IMR-90 (cell line): ENCODE data around the gene C2CD4D. TPM values are rescaled to one million over a fixed set of nuclear protein-coding genes. Genes with fewer than 3 reads are reported as not detected.

Source experiments
- ATAC-seq: fragments of 200-7000 bp; cut with Tn5 transposase; 2 replicates; pipeline ENCODE4 v1.9.1; 2020; ENCODE audit warnings: low read depth, mild to moderate bottlenecking, moderate library complexity
- BruUV-seq: library from RNA; stranded (reverse); fragments of 400-500 nt; replicated peaks from 2 replicates; lab custom pipeline; 2021; lab: Mats Ljungman, UMichigan
- CTCF ChIA-PET: fragments of 300-600 bp; formaldehyde crosslinking; extraction: SDS; loops from one replicate; lab custom pipeline; 2021; ENCODE audit warnings: antibody characterized with exemption; lab: Yijun Ruan, JAX
- POLR2A ChIA-PET: fragments of 300-600 bp; sonication (Branson Sonifier 250); formaldehyde crosslinking; loops from one replicate; lab custom pipeline; 2022; ENCODE audit warnings: antibody characterized with exemption; ENCODE audit not compliant: unreplicated experiment; lab: Charles Lee
- DNase-seq: peaks from one replicate; pipeline ENCODE4 v3.0.0; 2013
- H2AFZ ChIP-seq: replicated peaks from 2 replicates; pipeline ENCODE3; 2013; ENCODE audit warnings: low read length, mild to moderate bottlenecking; ENCODE audit not compliant: poor library complexity
- H2AK5ac ChIP-seq: 2 replicates; pipeline ENCODE4 v1.6.1; 2013; ENCODE audit warnings: low read depth, low read length, inconsistent platforms
- H2AK9ac ChIP-seq: replicated peaks from 2 replicates; pipeline ENCODE3; 2013; ENCODE audit warnings: mild to moderate bottlenecking, low read depth, low read length, moderate library complexity; ENCODE audit not compliant: poor library complexity
- H2BK120ac ChIP-seq: 2 replicates; pipeline ENCODE4 v1.6.1; 2013; ENCODE audit warnings: low read depth, low read length, inconsistent platforms
- H2BK15ac ChIP-seq: 3 replicates; pipeline ENCODE4 v1.6.1; 2013; ENCODE audit warnings: low read depth, low read length, inconsistent platforms
- H2BK20ac ChIP-seq: 2 replicates; pipeline ENCODE4 v1.6.1; 2013; ENCODE audit warnings: low read depth, mild to moderate bottlenecking, inconsistent platforms, low read length, moderate library complexity
- H2BK5ac ChIP-seq: 2 replicates; pipeline ENCODE4 v1.6.1; 2013; ENCODE audit warnings: mild to moderate bottlenecking, low read depth, low read length, inconsistent platforms; ENCODE audit not compliant: poor library complexity, severe bottlenecking
- H3K14ac ChIP-seq: replicated peaks from 2 replicates; pipeline ENCODE4 v1.6.1; 2013; ENCODE audit warnings: low read depth, low read length, inconsistent platforms
- H3K18ac ChIP-seq: 2 replicates; pipeline ENCODE4 v1.6.1; 2013; ENCODE audit warnings: low read depth, low read length, control low read depth
- H3K23ac ChIP-seq: 2 replicates; pipeline ENCODE4 v1.6.1; 2013; ENCODE audit warnings: low read depth, low read length, inconsistent platforms
- H3K27ac ChIP-seq: 2 replicates; pipeline ENCODE4 v1.5.1; 2013; ENCODE audit warnings: mild to moderate bottlenecking, control low read depth, low read length; ENCODE audit not compliant: insufficient read depth
- H3K27me3 ChIP-seq: 2 replicates; pipeline ENCODE4 v1.6.1; 2013; ENCODE audit warnings: low read length; ENCODE audit not compliant: control insufficient read depth, insufficient read depth
- H3K36me3 ChIP-seq: 2 replicates; pipeline ENCODE4 v1.6.1; 2013; ENCODE audit warnings: low read length, mixed read lengths; ENCODE audit not compliant: control insufficient read depth, insufficient read depth
- H3K4ac ChIP-seq: 2 replicates; pipeline ENCODE4 v1.6.1; 2013; ENCODE audit warnings: low read depth, low read length, inconsistent platforms
- H3K4me1 ChIP-seq: 2 replicates; pipeline ENCODE4 v1.6.1; 2013; ENCODE audit warnings: low read length, mixed read lengths; ENCODE audit not compliant: control insufficient read depth, insufficient read depth
- H3K4me2 ChIP-seq: 2 replicates; pipeline ENCODE4 v1.6.1; 2013; ENCODE audit warnings: low read depth, mild to moderate bottlenecking, control low read depth, low read length, moderate library complexity
- H3K4me3 ChIP-seq: 2 replicates; pipeline ENCODE4 v1.5.1; 2013; ENCODE audit warnings: low read depth, mild to moderate bottlenecking, control low read depth, low read length, moderate library complexity; ENCODE audit not compliant: insufficient read depth
- H3K56ac ChIP-seq: 2 replicates; pipeline ENCODE4 v1.6.1; 2013; ENCODE audit warnings: low read length, inconsistent platforms; ENCODE audit not compliant: insufficient read depth; ENCODE audit errors: extremely low read depth
- H3K79me1 ChIP-seq, 2 experiments: 2 replicates each; pipeline ENCODE4 v1.6.1; 2013; ENCODE audit warnings: low read length in 2 of 2, inconsistent platforms in 1 of 2, low read depth in 1 of 2
- H3K9ac ChIP-seq: 2 replicates; pipeline ENCODE4 v1.6.1; 2013; ENCODE audit warnings: low read depth, low read length, control low read depth
- H3K9me1 ChIP-seq: 2 replicates; pipeline ENCODE4 v1.6.1; 2013; ENCODE audit warnings: low read length, inconsistent platforms; ENCODE audit not compliant: insufficient read depth
- H3K9me3 ChIP-seq: 2 replicates; pipeline ENCODE4 v1.6.1; 2013; ENCODE audit warnings: low read length; ENCODE audit not compliant: control insufficient read depth, insufficient read depth
- H4K20me1 ChIP-seq: 2 replicates; pipeline ENCODE4 v1.6.1; 2013; ENCODE audit warnings: low read length, inconsistent platforms; ENCODE audit not compliant: insufficient read depth
- H4K5ac ChIP-seq: 2 replicates; pipeline ENCODE4 v1.6.1; 2013; ENCODE audit warnings: mild to moderate bottlenecking, low read depth, low read length, control low read depth
- H4K8ac ChIP-seq, 2 experiments: 2 replicates each; pipeline ENCODE4 v1.6.1; 2013; ENCODE audit warnings: low read depth in 2 of 2, low read length in 2 of 2, control low read depth in 1 of 2, inconsistent platforms in 1 of 2
- H4K91ac ChIP-seq: 2 replicates; pipeline ENCODE4 v1.6.1; 2013; ENCODE audit warnings: low read depth, low read length, inconsistent platforms; ENCODE audit not compliant: insufficient read depth
- BHLHE40 ChIP-seq: fragments of 150-350 bp; IDR thresholded peaks from 2 replicates; pipeline ENCODE4 v1.6.1; 2016; ENCODE audit warnings: mild to moderate bottlenecking, low read depth, low read length
- CEBPB ChIP-seq: IDR thresholded peaks from 2 replicates; pipeline ENCODE4 v1.6.1; 2012; ENCODE audit warnings: low read depth, low read length, improper control_type of control experiment
- MAFK ChIP-seq: IDR thresholded peaks from 2 replicates; pipeline ENCODE4 v1.6.1; 2012; ENCODE audit warnings: low read depth, low read length, improper control_type of control experiment
- MAZ ChIP-seq: IDR thresholded peaks from 2 replicates; pipeline ENCODE4 v1.6.1; 2012; ENCODE audit warnings: low read depth, mild to moderate bottlenecking, low read length, improper control_type of control experiment, moderate library complexity, borderline replicate concordance
- MXI1 ChIP-seq: IDR thresholded peaks from 2 replicates; pipeline ENCODE4 v1.6.1; 2012; ENCODE audit warnings: low read depth, mild to moderate bottlenecking, low read length, moderate library complexity, borderline replicate concordance
- NFE2L2 ChIP-seq: fragments of 150-350 bp; IDR thresholded peaks from 2 replicates; pipeline ENCODE4 v1.6.1; 2016; ENCODE audit warnings: low read depth, mild to moderate bottlenecking, low read length
- POLR2A ChIP-seq: IDR thresholded peaks from 2 replicates; pipeline ENCODE4 v1.6.1; 2012; ENCODE audit warnings: mild to moderate bottlenecking, low read depth, low read length
- RAD21 ChIP-seq: IDR thresholded peaks from 2 replicates; pipeline ENCODE4 v1.6.1; 2012; ENCODE audit warnings: low read length, improper control_type of control experiment
- RCOR1 ChIP-seq: IDR thresholded peaks from 2 replicates; pipeline ENCODE4 v1.6.1; 2012; ENCODE audit warnings: mild to moderate bottlenecking, low read length, improper control_type of control experiment; ENCODE audit not compliant: insufficient replicate concordance
- SMC3 ChIP-seq: fragments of 150-350 bp; IDR thresholded peaks from 2 replicates; pipeline ENCODE4 v1.6.1; 2016; ENCODE audit warnings: low read depth, mild to moderate bottlenecking, antibody characterized with exemption, low read length, moderate library complexity
- WGBS, 2 experiments: methylation state at CpG; one replicate each; pipeline versions ENCODE4 v1.1.5 to v1.1.7; 2013; ENCODE audit warnings: missing lambda C conversion rate in 2 of 2; ENCODE audit not compliant: insufficient read length in 1 of 2; ENCODE audit errors: extremely low coverage in 2 of 2; 5-methylcytosine and 5-hydroxymethylcytosine counted together
- dilution Hi-C: fragments of 300-500 bp; cut with HindIII; formaldehyde crosslinking; loops from one replicate; pipeline ENCODE4 v1.14.3; 2018; ENCODE audit warnings: low sequenced_read_pairs; ENCODE audit not compliant: unreplicated experiment
- in situ Hi-C: fragments of 300-500 bp; cut with MboI; formaldehyde crosslinking; loops from 3 replicates; pipeline ENCODE4 v1.14.3; 2019; ENCODE audit warnings: low sequenced_read_pairs, inconsistent platforms, mixed read lengths
- intact Hi-C: fragments of 100-400 bp; cut with micrococcal nuclease; formaldehyde crosslinking; loops from 2 replicates; pipeline ENCODE4 v1.10.0; 2022
- polyA plus RNA-seq, 3 experiments: library from polyadenylated mRNA; depleted of rRNA; stranded (reverse); fragments of >200 nt; gene quantifications; 2 replicates each; pipeline ENCODE4 v1.2.3, GENCODE V29; 2012; ENCODE audit warnings: low replicate concordance in 1 of 3
- total RNA-seq: library from RNA; depleted of rRNA; stranded (reverse); fragments of >200 nt; gene quantifications from 2 replicates; pipeline ENCODE4 v1.2.3, GENCODE V29; 2012
- TF ChIP-seq, protein P1 (sequence below): fragments of 150-350 bp; IDR thresholded peaks from 2 replicates; pipeline ENCODE4 v1.6.1; 2016; ENCODE audit warnings: low read depth, mild to moderate bottlenecking, low read length, moderate library complexity, borderline replicate concordance
- TF ChIP-seq, protein P2 (sequence below): conservative IDR thresholded peaks from 2 replicates; pipeline ENCODE4 v1.5.1; 2012; ENCODE audit warnings: mild to moderate bottlenecking, low read depth, low read length, improper control_type of control experiment
- TF ChIP-seq, protein P3 (sequence below): fragments of 150-350 bp; IDR thresholded peaks from 2 replicates; pipeline ENCODE4 v1.6.1; 2017; ENCODE audit warnings: mild to moderate bottlenecking, antibody characterized with exemption, low read length, low read depth

C2CD4D gene
- total and polyA plus RNA-seq, 2 of the 4 experiments (the other 2 are of a cell fraction) = not detected

DNA sequence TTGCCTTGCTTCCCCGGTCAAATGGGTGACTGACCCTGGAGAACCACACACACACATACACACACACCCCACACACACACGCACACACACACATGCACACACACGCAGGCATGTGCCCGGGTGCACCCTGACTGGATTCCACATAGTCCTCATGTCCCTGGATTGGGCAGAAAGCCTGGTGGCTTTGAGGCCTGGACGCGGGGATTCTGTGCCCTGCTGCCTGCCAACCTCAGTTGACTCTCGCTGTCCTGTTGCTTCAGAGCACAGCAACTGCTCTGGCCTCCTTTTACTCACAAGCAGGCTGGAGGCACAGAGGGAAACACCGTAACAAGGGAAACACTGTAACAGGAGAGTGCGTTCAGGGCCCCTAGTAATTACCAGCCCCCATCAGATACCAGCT, 14.4 kb downstream of the C2CD4D start:
- no peak overlapping the region for H4K91ac ChIP-seq
- no peak overlapping the region for H2BK120ac ChIP-seq
- DNase-seq (no peak), ATAC-seq (no peak)
- no peak overlapping the region for H4K5ac ChIP-seq
- WGBS, 2 experiments = 65% methylated on average over 2 of the region's 9 CpGs; no CpG with 5 or more reads in 1 of the 2 experiments
- in situ Hi-C loops = no loop called here
- no peaks in the 10 kb centered on the region for H3K9me3 ChIP-seq
- H3K36me3 ChIP-seq = no peaks in the 10 kb centered on the region
- no peaks in the 10 kb centered on the region for H3K79me1 ChIP-seq
- dilution Hi-C loops = no loop called here
- H3K4ac ChIP-seq = no peak overlapping the region
- no peak overlapping the region for H3K56ac ChIP-seq
- H3K4me3 ChIP-seq = no peak overlapping the region
- H3K23ac ChIP-seq = no peak overlapping the region
- CTCF ChIA-PET = no interaction called here
- POLR2A ChIA-PET = no interaction called here
- no peak overlapping the region for H2AK9ac ChIP-seq
- H2AFZ ChIP-seq = no peak overlapping the region
- no peak overlapping the region for H2BK5ac ChIP-seq
- no peak overlapping the region for H3K27ac ChIP-seq
- H3K9me1 ChIP-seq = no peaks in the 10 kb centered on the region
- no peak overlapping the region for H3K18ac ChIP-seq
- H3K27me3 ChIP-seq = peaks cover 69% of the 10 kb centered on the region
- no peak overlapping the region for H2BK20ac ChIP-seq
- intact Hi-C loops = no loop called here
- TF ChIP-seq NFE2L2 (no peak), MAFK (no peak), SMC3 (no peak), BHLHE40 (no peak), RAD21 (no peak), RCOR1 (no peak), MXI1 (no peak), MAZ (no peak), CEBPB (no peak), POLR2A (no peak)
- TF ChIP-seq, protein P1, sequence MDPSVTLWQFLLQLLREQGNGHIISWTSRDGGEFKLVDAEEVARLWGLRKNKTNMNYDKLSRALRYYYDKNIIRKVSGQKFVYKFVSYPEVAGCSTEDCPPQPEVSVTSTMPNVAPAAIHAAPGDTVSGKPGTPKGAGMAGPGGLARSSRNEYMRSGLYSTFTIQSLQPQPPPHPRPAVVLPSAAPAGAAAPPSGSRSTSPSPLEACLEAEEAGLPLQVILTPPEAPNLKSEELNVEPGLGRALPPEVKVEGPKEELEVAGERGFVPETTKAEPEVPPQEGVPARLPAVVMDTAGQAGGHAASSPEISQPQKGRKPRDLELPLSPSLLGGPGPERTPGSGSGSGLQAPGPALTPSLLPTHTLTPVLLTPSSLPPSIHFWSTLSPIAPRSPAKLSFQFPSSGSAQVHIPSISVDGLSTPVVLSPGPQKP = no peak
- TF ChIP-seq, protein P2, sequence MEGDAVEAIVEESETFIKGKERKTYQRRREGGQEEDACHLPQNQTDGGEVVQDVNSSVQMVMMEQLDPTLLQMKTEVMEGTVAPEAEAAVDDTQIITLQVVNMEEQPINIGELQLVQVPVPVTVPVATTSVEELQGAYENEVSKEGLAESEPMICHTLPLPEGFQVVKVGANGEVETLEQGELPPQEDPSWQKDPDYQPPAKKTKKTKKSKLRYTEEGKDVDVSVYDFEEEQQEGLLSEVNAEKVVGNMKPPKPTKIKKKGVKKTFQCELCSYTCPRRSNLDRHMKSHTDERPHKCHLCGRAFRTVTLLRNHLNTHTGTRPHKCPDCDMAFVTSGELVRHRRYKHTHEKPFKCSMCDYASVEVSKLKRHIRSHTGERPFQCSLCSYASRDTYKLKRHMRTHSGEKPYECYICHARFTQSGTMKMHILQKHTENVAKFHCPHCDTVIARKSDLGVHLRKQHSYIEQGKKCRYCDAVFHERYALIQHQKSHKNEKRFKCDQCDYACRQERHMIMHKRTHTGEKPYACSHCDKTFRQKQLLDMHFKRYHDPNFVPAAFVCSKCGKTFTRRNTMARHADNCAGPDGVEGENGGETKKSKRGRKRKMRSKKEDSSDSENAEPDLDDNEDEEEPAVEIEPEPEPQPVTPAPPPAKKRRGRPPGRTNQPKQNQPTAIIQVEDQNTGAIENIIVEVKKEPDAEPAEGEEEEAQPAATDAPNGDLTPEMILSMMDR = no peak
- TF ChIP-seq, protein P3, sequence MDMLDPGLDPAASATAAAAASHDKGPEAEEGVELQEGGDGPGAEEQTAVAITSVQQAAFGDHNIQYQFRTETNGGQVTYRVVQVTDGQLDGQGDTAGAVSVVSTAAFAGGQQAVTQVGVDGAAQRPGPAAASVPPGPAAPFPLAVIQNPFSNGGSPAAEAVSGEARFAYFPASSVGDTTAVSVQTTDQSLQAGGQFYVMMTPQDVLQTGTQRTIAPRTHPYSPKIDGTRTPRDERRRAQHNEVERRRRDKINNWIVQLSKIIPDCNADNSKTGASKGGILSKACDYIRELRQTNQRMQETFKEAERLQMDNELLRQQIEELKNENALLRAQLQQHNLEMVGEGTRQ = no peak
- H4K8ac ChIP-seq = no peak overlapping the region
- no peak overlapping the region for H3K9ac ChIP-seq
- H3K4me2 ChIP-seq = no peak overlapping the region
- H4K20me1 ChIP-seq = no peaks in the 10 kb centered on the region
- H3K4me1 ChIP-seq = no peaks in the 10 kb centered on the region
- BruUV-seq = no TSS peak
- H3K14ac ChIP-seq = no peak overlapping the region
- no peak overlapping the region for H2AK5ac ChIP-seq
- no peak overlapping the region for H2BK15ac ChIP-seq
